ENCODE results near the gene STK10.
"Not testable (repeated sequence)": the region's sequence is repeated elsewhere in the genome, so short reads cannot be mapped to it uniquely, and the experiment has no call there.

STK10 gene

GRCh38 chr5:172049226-172049796 is 138.7 kb downstream of the STK10 start:
- no peak for DNase-seq

DNA sequence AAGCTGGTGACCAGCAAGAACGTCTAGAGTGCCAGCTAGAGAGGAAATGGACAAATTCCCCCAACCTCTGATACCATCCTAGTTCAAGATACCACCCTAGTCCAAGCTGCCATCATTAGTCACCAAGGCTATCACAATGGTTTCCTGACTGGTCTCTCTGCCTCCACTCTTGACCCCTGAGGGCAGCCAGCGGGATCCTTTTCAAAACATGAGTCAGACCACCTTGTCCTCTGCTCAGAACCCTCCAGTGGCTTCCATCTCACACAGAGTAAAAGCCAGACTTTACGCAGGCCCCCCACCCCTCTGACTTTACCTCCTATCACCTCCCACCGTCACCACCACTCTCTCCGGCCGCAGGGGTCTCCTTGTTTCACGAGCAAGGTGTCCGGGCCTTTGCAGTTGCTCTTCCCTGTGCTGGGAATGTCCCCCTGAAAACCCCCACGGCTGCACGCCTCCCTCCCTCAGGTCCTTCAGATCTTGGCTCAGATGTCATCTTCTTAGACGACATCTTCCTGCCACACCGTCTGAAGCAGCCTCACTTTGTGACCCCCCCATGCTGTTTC is 139.4 kb downstream of the STK10 start:
- no peak for DNase-seq

DNA sequence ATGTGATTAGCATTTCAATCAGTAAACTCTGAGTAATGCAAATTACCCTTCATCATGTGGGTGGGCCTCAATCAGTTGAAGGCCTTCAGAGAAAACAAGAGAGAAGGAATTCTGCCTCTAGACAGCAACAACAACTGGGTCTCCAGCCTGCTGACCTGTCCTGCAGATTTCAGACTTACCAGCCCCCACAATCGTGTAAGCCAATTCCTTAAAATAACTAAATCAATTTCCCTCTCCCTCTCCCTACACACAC is 139.9 kb downstream of the STK10 start:
- DNase-seq, result no peak

DNA sequence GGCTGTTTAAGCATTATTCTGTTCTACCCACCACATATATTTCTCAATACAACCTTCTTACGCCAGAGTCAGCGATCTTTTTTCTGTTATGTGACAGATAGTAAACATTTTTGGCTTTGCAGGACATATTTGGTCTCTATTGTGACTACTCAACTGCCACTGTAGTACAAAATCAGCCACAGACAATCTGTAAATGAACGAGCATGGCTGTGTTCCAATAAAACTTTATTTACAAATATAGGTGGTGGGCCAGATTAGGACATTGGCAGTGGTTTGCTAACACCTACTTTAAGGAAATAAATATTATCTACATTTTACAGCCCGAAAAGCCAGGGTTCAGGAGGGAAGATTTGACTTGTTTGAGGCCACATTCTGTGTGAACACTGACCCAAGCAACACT is 141.4 kb downstream of the STK10 start:
- DNase-seq, result no peak

- DNase-seq, result no peak
Observed at GRCh38 chr5:172045315-172045632, 142.8 kb downstream of the STK10 start.

DNA sequence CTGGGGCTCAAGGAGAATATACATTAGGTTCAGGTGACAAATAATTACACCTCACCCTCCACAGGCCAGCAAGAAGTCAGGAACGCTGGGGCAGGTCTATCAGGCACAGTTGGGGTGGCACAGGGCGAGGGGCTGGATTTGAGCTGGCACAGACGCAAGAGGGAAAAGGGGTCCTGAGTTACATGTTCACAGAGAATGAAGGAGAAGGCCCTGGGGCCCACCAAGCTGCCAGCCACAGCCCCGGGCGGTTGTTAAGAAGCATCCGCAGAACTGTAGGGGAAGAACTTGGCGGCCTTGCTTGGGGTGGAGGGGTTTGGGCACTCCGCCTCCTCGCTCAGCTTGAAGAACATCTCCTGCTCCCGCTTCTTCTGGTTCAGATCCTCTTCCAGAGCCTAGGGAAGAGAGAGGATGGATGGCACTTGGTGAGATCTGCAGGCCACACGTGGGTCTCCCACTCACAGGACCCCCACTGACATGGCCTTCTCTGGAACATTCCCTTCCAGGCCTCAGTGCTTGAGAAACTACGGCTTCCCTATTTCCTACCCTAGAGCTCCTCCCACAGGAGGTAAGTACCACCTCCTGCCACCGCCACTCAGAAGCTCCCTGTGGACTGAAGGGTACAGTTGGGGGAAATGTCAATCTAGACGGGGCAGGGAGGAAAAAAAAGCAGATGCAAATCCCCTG is 143.3 kb downstream of the STK10 start:
- no peak for DNase-seq

GRCh38 chr5:172043865-172044264 is 144.2 kb downstream of the STK10 start:
- DNase-seq, result no peak

DNA sequence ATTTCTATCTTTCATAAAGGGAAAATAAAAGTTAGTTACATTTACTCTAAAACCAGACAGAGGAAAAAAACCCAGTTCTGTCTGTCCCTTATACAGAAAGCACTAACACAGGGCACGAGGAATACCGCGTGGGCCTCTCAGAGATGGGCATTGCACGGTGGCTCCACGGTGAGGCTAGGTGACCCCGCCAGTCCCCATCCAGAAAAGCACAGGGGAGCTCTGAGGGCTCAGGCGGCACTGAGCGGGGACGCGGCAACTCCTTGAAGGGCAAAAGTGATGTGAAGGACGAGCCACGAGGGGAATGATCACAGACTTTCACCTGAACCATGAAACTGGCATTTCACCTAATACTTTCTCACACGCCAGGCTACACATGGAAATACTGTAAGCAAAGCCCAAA is 145.8 kb downstream of the STK10 start:
- no peak for DNase-seq

DNA sequence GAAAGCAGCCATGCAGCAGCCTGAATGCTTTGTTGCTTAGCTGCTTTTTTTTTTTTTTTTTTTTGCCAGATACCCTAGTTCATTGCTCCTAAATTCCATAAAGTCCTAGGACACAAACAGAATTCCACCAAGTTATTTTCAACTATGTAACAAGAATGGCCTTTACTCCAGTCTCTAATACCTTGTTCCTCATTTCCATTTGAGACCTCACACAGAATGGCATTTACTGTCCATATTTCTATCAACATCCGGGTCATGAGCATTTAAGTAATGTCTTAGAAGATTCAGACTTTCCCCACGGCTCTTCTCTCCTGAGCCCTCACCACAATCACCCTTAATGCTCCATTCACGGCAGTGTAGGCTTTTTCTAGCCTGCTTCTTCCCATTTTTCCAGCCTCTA is 149.9 kb downstream of the STK10 start:
- no peak for DNase-seq

GRCh38 chr5:172035049-172035448 is 153.0 kb downstream of the STK10 start:
- DNase-seq, result no peak

DNA sequence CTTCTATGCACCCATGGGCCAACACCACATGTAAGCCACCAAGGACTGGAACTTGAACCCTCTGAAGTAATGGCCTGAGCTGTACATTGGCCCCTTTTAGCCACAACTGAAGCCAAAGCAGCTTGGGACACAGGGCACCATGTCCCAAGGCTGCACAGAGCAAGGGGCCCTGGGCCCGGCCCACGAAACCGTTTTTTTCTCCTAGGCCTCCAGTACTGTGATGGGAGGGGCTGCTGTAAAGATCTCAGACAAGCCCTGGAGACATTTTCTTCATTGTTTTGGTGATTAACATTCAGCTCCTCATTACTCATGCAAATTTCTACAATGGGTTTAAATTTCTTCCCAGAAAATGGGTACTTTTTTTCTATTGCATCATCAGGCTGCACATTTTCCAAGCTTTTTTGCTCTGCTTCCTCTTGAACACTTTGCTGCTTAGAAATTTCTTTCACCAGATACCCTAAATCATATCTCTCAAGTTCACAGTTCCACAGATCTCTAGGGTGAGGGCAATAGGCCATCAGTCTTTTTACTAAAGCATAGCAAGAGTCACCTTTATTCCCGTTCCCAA is 156.0 kb downstream of the STK10 start:
- no peak for DNase-seq

GRCh38 chr5:172029876-172030275 is 158.1 kb downstream of the STK10 start:
- no peak for DNase-seq

DNA sequence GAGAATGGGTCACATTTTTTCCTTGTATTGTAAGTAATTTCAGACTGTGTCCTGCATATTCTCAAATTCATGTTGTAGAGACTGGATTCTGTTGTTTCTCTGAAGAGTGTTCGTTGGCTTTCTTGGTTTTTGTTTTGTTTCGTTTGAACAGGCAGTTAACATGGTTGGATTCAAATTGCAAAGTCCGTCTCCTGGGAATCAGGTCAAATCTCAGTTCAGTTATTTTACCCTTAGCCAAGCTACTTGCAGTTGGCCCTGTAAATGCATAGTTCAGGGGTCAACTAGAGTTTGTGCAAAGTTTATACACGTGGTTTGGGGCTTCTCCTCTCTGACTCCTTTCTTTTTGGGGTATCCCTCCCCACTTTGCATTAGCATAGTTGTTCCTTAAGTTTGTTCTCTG is 159.9 kb downstream of the STK10 start:
- DNase-seq, result no peak

GRCh38 chr5:172020110-172020786 is 167.8 kb downstream of the STK10 start:
- not testable (repeated sequence) for DNase-seq

DNA sequence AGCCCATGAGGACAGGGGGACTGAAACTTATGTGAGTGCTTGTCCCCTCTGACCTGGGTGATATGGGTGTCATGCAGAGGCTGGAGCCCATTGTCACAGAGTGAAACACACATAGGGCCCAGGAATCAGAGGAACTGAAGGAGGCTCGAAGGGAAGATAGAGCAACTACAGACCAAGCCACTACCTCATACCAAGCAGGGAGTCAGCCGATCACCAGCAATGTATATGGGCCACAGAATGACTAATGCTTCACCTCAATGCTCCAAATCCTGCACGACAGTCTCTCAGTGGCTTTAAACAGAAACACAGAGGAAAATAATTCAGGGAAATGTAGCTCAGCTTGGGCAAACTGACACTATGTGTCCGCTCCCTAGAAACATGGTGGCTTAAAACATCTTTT is 172.7 kb downstream of the STK10 start:
- DNase-seq, result no peak

- no peak for DNase-seq
Observed at GRCh38 chr5:172010278-172010677, 177.7 kb downstream of the STK10 start.

GRCh38 chr5:172009536-172010270 is 178.3 kb downstream of the STK10 start:
- no peak for DNase-seq

GRCh38 chr5:172008689-172009141 is 179.3 kb downstream of the STK10 start:
- no peak for DNase-seq

DNA sequence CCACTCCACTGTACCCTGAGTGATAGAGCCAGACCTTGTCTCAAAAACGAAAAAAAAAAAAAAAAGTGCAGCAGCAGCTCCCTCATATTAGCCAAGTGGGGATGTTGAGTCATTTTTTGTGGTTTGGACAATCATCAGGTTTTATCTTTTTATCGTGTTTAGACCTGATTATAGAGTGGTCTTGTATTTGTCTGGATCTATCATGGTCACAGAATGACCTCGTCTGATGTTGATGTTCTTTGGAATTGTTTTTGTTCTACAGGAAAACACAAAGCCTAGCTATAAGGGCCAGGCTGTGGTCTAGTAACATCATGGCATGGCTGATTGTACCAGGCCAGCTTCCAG is 179.9 kb downstream of the STK10 start:
- DNase-seq, result no peak

GRCh38 chr5:172007175-172008110 is 180.6 kb downstream of the STK10 start:
- peak; percentile 5 for DNase-seq

GRCh38 chr5:172006321-172007174 is 181.5 kb downstream of the STK10 start, which contains the start of gene FBXW11:
FBXW11 (minus strand) TSS chr5:172006638; CDS start chr5:172006502, 136 bp downstream.
- peak; percentile 93 for DNase-seq

All from activated gamma-delta T cell treated with Interleukin-2 at 50 U/mL for 16 hours (primary cell).